Measurements from ENCODE around the gene TENM4.

DNA sequence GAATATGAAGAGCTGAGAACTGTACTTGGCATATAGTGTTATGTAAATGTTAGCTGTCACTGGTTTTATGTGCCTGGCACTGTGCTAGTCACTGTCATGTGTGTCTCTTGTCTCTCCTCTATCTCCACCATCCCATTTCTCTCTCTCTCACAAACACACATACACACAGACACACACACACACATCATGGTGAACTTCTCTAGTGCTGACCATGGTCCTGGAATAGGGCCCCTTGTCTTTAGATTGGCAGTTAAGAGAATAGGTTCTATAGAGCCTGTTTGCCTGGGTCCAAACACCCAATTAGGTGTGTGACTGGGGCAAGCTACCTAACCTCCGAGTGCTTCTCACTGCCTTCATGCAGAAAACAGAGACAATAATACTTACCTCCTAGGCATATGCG, 756.5 kb downstream of the TENM4 start:
- TF ChIP-seq, protein P1, sequence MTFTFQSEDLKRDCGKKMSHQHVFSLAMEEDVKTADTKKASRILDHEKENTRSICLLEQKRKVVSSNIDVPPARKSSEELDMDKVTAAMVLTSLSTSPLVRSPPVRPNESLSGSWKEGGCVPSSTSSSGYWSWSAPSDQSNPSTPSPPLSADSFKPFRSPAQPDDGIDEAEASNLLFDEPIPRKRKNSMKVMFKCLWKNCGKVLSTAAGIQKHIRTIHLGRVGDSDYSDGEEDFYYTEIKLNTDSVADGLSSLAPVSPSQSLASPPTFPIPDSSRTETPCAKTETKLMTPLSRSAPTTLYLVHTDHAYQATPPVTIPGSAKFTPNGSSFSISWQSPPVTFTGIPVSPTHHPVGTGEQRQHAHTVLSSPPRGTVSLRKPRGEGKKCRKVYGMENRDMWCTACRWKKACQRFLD (tag by site-specific recombination; IDR thresholded peaks at IDR 0.05), result no peak
- TF ChIP-seq ZNF184 (tag by site-specific recombination; IDR thresholded peaks at IDR 0.05), result no peak
- TF ChIP-seq ZNF626 (tag by site-specific recombination; IDR thresholded peaks at IDR 0.05), result no peak
- TF ChIP-seq MZF1 (tag by site-specific recombination; IDR thresholded peaks at IDR 0.05; ENCODE audit: borderline replicate concordance), result no peak
- TF ChIP-seq, protein P2, sequence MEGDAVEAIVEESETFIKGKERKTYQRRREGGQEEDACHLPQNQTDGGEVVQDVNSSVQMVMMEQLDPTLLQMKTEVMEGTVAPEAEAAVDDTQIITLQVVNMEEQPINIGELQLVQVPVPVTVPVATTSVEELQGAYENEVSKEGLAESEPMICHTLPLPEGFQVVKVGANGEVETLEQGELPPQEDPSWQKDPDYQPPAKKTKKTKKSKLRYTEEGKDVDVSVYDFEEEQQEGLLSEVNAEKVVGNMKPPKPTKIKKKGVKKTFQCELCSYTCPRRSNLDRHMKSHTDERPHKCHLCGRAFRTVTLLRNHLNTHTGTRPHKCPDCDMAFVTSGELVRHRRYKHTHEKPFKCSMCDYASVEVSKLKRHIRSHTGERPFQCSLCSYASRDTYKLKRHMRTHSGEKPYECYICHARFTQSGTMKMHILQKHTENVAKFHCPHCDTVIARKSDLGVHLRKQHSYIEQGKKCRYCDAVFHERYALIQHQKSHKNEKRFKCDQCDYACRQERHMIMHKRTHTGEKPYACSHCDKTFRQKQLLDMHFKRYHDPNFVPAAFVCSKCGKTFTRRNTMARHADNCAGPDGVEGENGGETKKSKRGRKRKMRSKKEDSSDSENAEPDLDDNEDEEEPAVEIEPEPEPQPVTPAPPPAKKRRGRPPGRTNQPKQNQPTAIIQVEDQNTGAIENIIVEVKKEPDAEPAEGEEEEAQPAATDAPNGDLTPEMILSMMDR (tag by site-specific recombination; IDR thresholded peaks at IDR 0.05), result no peak
- TF ChIP-seq, protein P3, sequence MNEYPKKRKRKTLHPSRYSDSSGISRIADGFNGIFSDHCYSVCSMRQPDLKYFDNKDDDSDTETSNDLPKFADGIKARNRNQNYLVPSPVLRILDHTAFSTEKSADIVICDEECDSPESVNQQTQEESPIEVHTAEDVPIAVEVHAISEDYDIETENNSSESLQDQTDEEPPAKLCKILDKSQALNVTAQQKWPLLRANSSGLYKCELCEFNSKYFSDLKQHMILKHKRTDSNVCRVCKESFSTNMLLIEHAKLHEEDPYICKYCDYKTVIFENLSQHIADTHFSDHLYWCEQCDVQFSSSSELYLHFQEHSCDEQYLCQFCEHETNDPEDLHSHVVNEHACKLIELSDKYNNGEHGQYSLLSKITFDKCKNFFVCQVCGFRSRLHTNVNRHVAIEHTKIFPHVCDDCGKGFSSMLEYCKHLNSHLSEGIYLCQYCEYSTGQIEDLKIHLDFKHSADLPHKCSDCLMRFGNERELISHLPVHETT (tag by site-specific recombination; IDR thresholded peaks at IDR 0.05), result no peak
- TF ChIP-seq, protein P4, sequence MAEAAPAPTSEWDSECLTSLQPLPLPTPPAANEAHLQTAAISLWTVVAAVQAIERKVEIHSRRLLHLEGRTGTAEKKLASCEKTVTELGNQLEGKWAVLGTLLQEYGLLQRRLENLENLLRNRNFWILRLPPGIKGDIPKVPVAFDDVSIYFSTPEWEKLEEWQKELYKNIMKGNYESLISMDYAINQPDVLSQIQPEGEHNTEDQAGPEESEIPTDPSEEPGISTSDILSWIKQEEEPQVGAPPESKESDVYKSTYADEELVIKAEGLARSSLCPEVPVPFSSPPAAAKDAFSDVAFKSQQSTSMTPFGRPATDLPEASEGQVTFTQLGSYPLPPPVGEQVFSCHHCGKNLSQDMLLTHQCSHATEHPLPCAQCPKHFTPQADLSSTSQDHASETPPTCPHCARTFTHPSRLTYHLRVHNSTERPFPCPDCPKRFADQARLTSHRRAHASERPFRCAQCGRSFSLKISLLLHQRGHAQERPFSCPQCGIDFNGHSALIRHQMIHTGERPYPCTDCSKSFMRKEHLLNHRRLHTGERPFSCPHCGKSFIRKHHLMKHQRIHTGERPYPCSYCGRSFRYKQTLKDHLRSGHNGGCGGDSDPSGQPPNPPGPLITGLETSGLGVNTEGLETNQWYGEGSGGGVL (tag by site-specific recombination; IDR thresholded peaks at IDR 0.05), result no peak
